ENCODE measurements around the gene TXNDC16. TPM values are rescaled to one million over a fixed set of nuclear protein-coding genes. Genes with fewer than 3 reads are reported as not detected.

Gene TXNDC16, protein sequence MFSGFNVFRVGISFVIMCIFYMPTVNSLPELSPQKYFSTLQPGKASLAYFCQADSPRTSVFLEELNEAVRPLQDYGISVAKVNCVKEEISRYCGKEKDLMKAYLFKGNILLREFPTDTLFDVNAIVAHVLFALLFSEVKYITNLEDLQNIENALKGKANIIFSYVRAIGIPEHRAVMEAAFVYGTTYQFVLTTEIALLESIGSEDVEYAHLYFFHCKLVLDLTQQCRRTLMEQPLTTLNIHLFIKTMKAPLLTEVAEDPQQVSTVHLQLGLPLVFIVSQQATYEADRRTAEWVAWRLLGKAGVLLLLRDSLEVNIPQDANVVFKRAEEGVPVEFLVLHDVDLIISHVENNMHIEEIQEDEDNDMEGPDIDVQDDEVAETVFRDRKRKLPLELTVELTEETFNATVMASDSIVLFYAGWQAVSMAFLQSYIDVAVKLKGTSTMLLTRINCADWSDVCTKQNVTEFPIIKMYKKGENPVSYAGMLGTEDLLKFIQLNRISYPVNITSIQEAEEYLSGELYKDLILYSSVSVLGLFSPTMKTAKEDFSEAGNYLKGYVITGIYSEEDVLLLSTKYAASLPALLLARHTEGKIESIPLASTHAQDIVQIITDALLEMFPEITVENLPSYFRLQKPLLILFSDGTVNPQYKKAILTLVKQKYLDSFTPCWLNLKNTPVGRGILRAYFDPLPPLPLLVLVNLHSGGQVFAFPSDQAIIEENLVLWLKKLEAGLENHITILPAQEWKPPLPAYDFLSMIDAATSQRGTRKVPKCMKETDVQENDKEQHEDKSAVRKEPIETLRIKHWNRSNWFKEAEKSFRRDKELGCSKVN
- 1 to 10 TPM; 3.7 to 4.5 TPM for total RNA-seq

DNA sequence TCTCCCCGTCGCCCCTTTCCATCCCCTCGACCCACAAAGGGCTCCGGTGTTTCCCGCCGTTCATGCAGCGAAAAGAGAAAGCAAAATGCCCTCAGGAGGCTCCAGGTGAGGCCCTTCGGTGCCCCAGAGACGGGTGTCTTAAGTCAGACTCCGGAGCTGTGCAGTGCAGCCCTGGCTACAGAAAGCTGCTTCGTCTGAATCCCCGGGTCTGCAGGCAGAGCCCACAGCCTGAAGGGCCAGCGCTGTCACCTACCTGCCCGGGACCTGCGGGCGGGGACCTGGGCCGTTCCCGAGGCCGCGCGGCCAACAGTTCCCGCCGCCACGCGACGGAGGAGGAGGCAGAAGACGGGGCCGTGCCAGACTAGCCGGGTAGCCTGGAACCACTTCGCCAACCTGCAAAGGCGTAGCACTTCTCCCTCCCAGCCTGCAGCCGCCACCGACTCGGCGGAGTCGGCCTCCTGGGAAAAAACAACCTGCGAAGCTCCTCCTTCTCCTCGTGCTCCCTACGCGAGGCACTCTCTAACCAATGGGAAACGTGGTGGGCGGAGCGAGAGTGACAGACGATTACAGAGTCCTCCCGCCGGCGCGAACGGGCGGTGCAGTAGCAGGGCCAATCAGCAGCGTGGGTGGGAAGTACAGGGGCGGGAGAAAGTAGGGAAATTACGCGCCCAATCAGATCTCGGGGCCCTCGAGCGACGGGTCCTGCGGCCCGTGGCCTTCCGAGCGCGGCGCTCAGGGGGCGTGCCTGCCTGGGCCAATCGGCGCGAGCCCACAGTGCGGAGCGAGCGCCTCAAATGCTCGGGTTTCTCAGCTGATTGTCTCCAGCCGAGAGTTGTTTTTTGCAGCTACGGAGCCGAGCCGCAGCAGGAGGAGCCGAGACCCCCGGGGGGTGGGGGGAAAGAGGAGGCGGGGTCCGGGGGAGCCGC is at the start of gene TXNDC16, which contains the start of gene GPR137C:
Gene TXNDC16 (minus strand): TSS at position 443 of the 926 bp plus-strand sequence. CDS start 8,948 bp downstream, outside the sequence.
Gene GPR137C (plus strand): TSS at position 774 of the 926 bp plus-strand sequence. CDS start 312 bp downstream, outside the sequence.

Other genes starting within 250 kb of the TXNDC16 start
- gene PTGER2, start 238.2 kb downstream of the TXNDC16 start, total RNA-seq = under 1 TPM; under 0.01 to 0.34 TPM
- gene GPR137C, start 331 bp upstream of the TXNDC16 start, total RNA-seq = under 1 TPM; 0.33 to 0.69 TPM
- gene ERO1A, start 143.1 kb upstream of the TXNDC16 start, total RNA-seq = 10 to 100 TPM; 51.3 to 60.6 TPM
- gene PSMC6, start 154.7 kb upstream of the TXNDC16 start, total RNA-seq = 10 to 100 TPM; 79.2 to 98.2 TPM
- 10 to 100 TPM; 10.3 to 18.0 TPM for gene STYX, start 177.7 kb upstream of the TXNDC16 start, total RNA-seq
- 10 to 100 TPM; 10.7 to 22.6 TPM for gene GNPNAT1, start 239.1 kb upstream of the TXNDC16 start, total RNA-seq